Stimulated activated CD8-positive, alpha-beta memory T cell treated with anti-CD3 and anti-CD28 coated beads, Interleukin-15, amount 100 ng/mL, for 1 hour (primary cell): ENCODE measurements around the gene PCDH9.

ENCODE experiments used
- DNase-seq: peaks from one replicate; pipeline ENCODE4 v3.0.0-alpha.2; 2020; ENCODE audit warnings: low read depth

PCDH9 gene

GRCh38 chr13:67225252-67226159 is 4.6 kb downstream of the PCDH9 start:
- no peak for DNase-seq

GRCh38 chr13:67224148-67224846 is 5.8 kb downstream of the PCDH9 start:
- no peak for DNase-seq

- no peak for DNase-seq
These were observed 6.4 kb downstream of the PCDH9 start for GRCh38 chr13:67223742-67224141.

- DNase-seq = no peak
These were observed 7.1 kb downstream of the PCDH9 start for GRCh38 chr13:67223024-67223423.

- no peak for DNase-seq
These were observed 8.4 kb downstream of the PCDH9 start for GRCh38 chr13:67221630-67222226.

GRCh38 chr13:67219113-67219512 is 11.0 kb downstream of the PCDH9 start:
- no peak for DNase-seq

- DNase-seq = no peak
These were observed 12.3 kb downstream of the PCDH9 start for GRCh38 chr13:67217880-67218279.

GRCh38 chr13:67216864-67217263 is 13.3 kb downstream of the PCDH9 start:
- DNase-seq = no peak

GRCh38 chr13:67210208-67210607 is 19.9 kb downstream of the PCDH9 start:
- DNase-seq = no peak

- DNase-seq = no peak
These were observed 21.6 kb downstream of the PCDH9 start for GRCh38 chr13:67208552-67208951.

- no peak for DNase-seq
These were observed 25.4 kb downstream of the PCDH9 start for GRCh38 chr13:67204764-67205163.

- no peak for DNase-seq
These were observed 29.5 kb downstream of the PCDH9 start for GRCh38 chr13:67200605-67201004.

- no peak for DNase-seq
These were observed 30.0 kb downstream of the PCDH9 start for GRCh38 chr13:67200183-67200582.

- no peak for DNase-seq
These were observed 32.4 kb downstream of the PCDH9 start for GRCh38 chr13:67197704-67198103.

- no peak for DNase-seq
These were observed 36.2 kb downstream of the PCDH9 start for GRCh38 chr13:67193979-67194378.

- no peak for DNase-seq
These were observed 37.4 kb downstream of the PCDH9 start for GRCh38 chr13:67192751-67193150.

- no peak for DNase-seq
These were observed 43.1 kb downstream of the PCDH9 start for GRCh38 chr13:67186995-67187569.

GRCh38 chr13:67184247-67184646 is 45.9 kb downstream of the PCDH9 start:
- DNase-seq = no peak

GRCh38 chr13:67183151-67183550 is 47.0 kb downstream of the PCDH9 start:
- DNase-seq = no peak

- DNase-seq = no peak
These were observed 54.2 kb downstream of the PCDH9 start for GRCh38 chr13:67175836-67176459.

- no peak for DNase-seq
These were observed 61.8 kb downstream of the PCDH9 start for GRCh38 chr13:67168384-67168783.

GRCh38 chr13:67167420-67167819 is 62.7 kb downstream of the PCDH9 start:
- no peak for DNase-seq
